H9 (cell line): Measurements from ENCODE around the gene ADORA1. TPM values are rescaled to one million over a fixed set of nuclear protein-coding genes. Genes with fewer than 3 reads are reported as not detected.

Experiments used
- DNase-seq: peaks from one replicate; pipeline ENCODE4 v3.0.0-alpha.2; 2017
- H2AFZ ChIP-seq: one replicate; pipeline ENCODE4 v1.6.1; 2013; ENCODE audit warnings: mild to moderate bottlenecking, low read length, control low read depth, moderate library complexity
- H2AK5ac ChIP-seq: 2 replicates; pipeline ENCODE4 v1.6.1; 2013; ENCODE audit warnings: low read length, control low read depth, mixed read lengths; ENCODE audit not compliant: insufficient read length
- H2BK120ac ChIP-seq: one replicate; pipeline ENCODE4 v1.6.1; 2013; ENCODE audit warnings: low read depth, mild to moderate bottlenecking, low read length, control low read depth, inconsistent platforms; ENCODE audit not compliant: poor library complexity, severe bottlenecking
- H2BK12ac ChIP-seq: 2 replicates; pipeline ENCODE4 v1.6.1; 2013; ENCODE audit warnings: low read length, control low read depth, mixed read lengths, low read depth; ENCODE audit not compliant: insufficient read length
- H2BK15ac ChIP-seq: 2 replicates; pipeline ENCODE4 v1.6.1; 2013; ENCODE audit warnings: low read depth, low read length, control low read depth
- H2BK20ac ChIP-seq: one replicate; pipeline ENCODE4 v1.6.1; 2013; ENCODE audit warnings: low read depth, mild to moderate bottlenecking, low read length, control low read depth, inconsistent platforms; ENCODE audit not compliant: poor library complexity, severe bottlenecking
- H2BK5ac ChIP-seq: 2 replicates; pipeline ENCODE4 v1.6.1; 2013; ENCODE audit warnings: low read length, control low read depth, mixed read lengths; ENCODE audit not compliant: insufficient read length
- H3K14ac ChIP-seq: 2 replicates; pipeline ENCODE4 v1.6.1; 2013; ENCODE audit warnings: low read length, control low read depth; ENCODE audit not compliant: insufficient read depth
- H3K18ac ChIP-seq: 2 replicates; pipeline ENCODE4 v1.6.1; 2013; ENCODE audit warnings: low read depth, mild to moderate bottlenecking, mixed read lengths, low read length, control low read depth; ENCODE audit not compliant: insufficient read length
- H3K23ac ChIP-seq: 2 replicates; pipeline ENCODE4 v1.6.1; 2013; ENCODE audit warnings: low read length, control low read depth, mixed read lengths, low read depth; ENCODE audit not compliant: insufficient read length
- H3K23me2 ChIP-seq: 2 replicates; pipeline ENCODE4 v1.6.1; 2013; ENCODE audit warnings: low read depth, mild to moderate bottlenecking, mixed read lengths, low read length, control low read depth; ENCODE audit not compliant: insufficient read length, poor library complexity, severe bottlenecking
- H3K27ac ChIP-seq: 2 replicates; pipeline ENCODE4 v1.5.1; 2013; ENCODE audit warnings: low read length, control low read depth, mixed read lengths, low read depth; ENCODE audit not compliant: insufficient read length
- H3K27me3 ChIP-seq: 2 replicates; pipeline ENCODE4 v1.6.1; 2013; ENCODE audit warnings: low read length, control low read depth, inconsistent platforms; ENCODE audit not compliant: insufficient read depth
- H3K4ac ChIP-seq: 2 replicates; pipeline ENCODE4 v1.6.1; 2013; ENCODE audit warnings: low read depth, mild to moderate bottlenecking, control low read depth, inconsistent platforms, low read length, moderate library complexity
- H3K4me1 ChIP-seq: 2 replicates; pipeline ENCODE4 v1.6.1; 2013; ENCODE audit warnings: low read length, control low read depth, inconsistent platforms; ENCODE audit not compliant: insufficient read depth
- H3K4me2 ChIP-seq: 2 replicates; pipeline ENCODE4 v1.6.1; 2013; ENCODE audit warnings: low read length, control low read depth, mixed read lengths; ENCODE audit not compliant: insufficient read length, insufficient read depth
- H3K56ac ChIP-seq: 2 replicates; pipeline ENCODE4 v1.6.1; 2013; ENCODE audit warnings: low read depth, mild to moderate bottlenecking, mixed read lengths, low read length, control low read depth; ENCODE audit not compliant: insufficient read length
- H3K79me1 ChIP-seq: 2 replicates; pipeline ENCODE4 v1.6.1; 2013; ENCODE audit warnings: low read depth, mild to moderate bottlenecking, moderate library complexity, low read length, control low read depth, inconsistent platforms; ENCODE audit not compliant: insufficient read depth, poor library complexity, severe bottlenecking
- H3K79me2 ChIP-seq: 2 replicates; pipeline ENCODE4 v1.6.1; 2013; ENCODE audit warnings: low read length, control low read depth, inconsistent platforms; ENCODE audit not compliant: insufficient read depth
- H3K9ac ChIP-seq: 2 replicates; pipeline ENCODE4 v1.6.1; 2013; ENCODE audit warnings: low read length, control low read depth, mixed read lengths; ENCODE audit not compliant: insufficient read length; ENCODE audit errors: extremely low read depth
- H3K9me3 ChIP-seq: one replicate; pipeline ENCODE4 v1.6.1; 2013; ENCODE audit warnings: low read depth, low read length, inconsistent platforms; ENCODE audit not compliant: control insufficient read depth
- H3T11ph ChIP-seq: one replicate; pipeline ENCODE4 v1.6.1; 2013; ENCODE audit warnings: mild to moderate bottlenecking, low read length, control low read depth, inconsistent platforms
- H4K20me1 ChIP-seq: one replicate; pipeline ENCODE4 v1.6.1; 2013; ENCODE audit not compliant: control insufficient read depth, insufficient read length, insufficient read depth
- H4K5ac ChIP-seq: 2 replicates; pipeline ENCODE4 v1.6.1; 2013; ENCODE audit warnings: low read depth, mild to moderate bottlenecking, mixed read lengths, low read length, control low read depth; ENCODE audit not compliant: insufficient read length
- H4K8ac ChIP-seq: replicated peaks from 2 replicates; pipeline ENCODE4 v1.6.1; 2013; ENCODE audit warnings: low read length, control low read depth, mixed read lengths, low read depth; ENCODE audit not compliant: insufficient read length
- H4K91ac ChIP-seq: 2 replicates; pipeline ENCODE4 v1.6.1; 2013; ENCODE audit warnings: low read depth, mild to moderate bottlenecking, moderate library complexity, mixed read lengths, low read length, control low read depth; ENCODE audit not compliant: insufficient read length
- H3K27ac Mint-ChIP-seq, 3 experiments: 2 replicates in 2 of 3; 3 replicates in 1 of 3; pipeline ENCODE4 v1.8.0; 2020 to 2021; ENCODE audit warnings: mixed read lengths in 3 of 3, mild to moderate bottlenecking in 1 of 3, moderate library complexity in 1 of 3
- H3K27me3 Mint-ChIP-seq: 2 replicates; pipeline ENCODE4 v1.8.0; 2021; ENCODE audit warnings: low read depth, mild to moderate bottlenecking, moderate library complexity, mixed read lengths
- H3K36me3 Mint-ChIP-seq, 3 experiments: 2 replicates in 2 of 3; 3 replicates in 1 of 3; pipeline ENCODE4 v1.8.0; 2020 to 2021; ENCODE audit warnings: low read depth in 3 of 3, mixed read lengths in 3 of 3; ENCODE audit not compliant: insufficient read depth in 1 of 3
- H3K4me1 Mint-ChIP-seq, 2 experiments: 2 replicates each; pipeline ENCODE4 v1.8.0; 2020; ENCODE audit warnings: mixed read lengths in 2 of 2
- H3K4me3 Mint-ChIP-seq, 2 experiments: 2 replicates in 1 of 2; 3 replicates in 1 of 2; pipeline ENCODE4 v1.8.0; 2020 to 2021; ENCODE audit warnings: mild to moderate bottlenecking in 2 of 2, mixed read lengths in 2 of 2, moderate library complexity in 1 of 2
- H3K9me3 Mint-ChIP-seq, 2 experiments: 2 replicates in 1 of 2; 3 replicates in 1 of 2; pipeline ENCODE4 v1.8.0; 2020; ENCODE audit warnings: mild to moderate bottlenecking in 2 of 2, mixed read lengths in 2 of 2, moderate library complexity in 1 of 2
- WGBS: extraction: QIAGEN DNeasy Blood & Tissue Kit; methylation state at CpG from one replicate; pipeline ENCODE4 v1.1.7; 2013; ENCODE audit warnings: missing lambda C conversion rate, low lambda C conversion rate, mixed read lengths; ENCODE audit not compliant: insufficient read length; ENCODE audit errors: extremely low coverage; 5-methylcytosine and 5-hydroxymethylcytosine counted together
- total RNA-seq: library from RNA; stranded (reverse); gene quantifications from 2 replicates; pipeline ENCODE4 v1.2.1, GENCODE V29; 2021
- TF ChIP-seq, protein P1 (sequence below): fragments of 200-600 bp; sonication (generic); conservative IDR thresholded peaks from 3 replicates; pipeline ENCODE4 v1.8.0; 2021; ENCODE audit warnings: antibody characterized with exemption, mild to moderate bottlenecking

Gene ADORA1
- total RNA-seq, 1 experiment from 2014 or later = 1.3 TPM

DNA sequence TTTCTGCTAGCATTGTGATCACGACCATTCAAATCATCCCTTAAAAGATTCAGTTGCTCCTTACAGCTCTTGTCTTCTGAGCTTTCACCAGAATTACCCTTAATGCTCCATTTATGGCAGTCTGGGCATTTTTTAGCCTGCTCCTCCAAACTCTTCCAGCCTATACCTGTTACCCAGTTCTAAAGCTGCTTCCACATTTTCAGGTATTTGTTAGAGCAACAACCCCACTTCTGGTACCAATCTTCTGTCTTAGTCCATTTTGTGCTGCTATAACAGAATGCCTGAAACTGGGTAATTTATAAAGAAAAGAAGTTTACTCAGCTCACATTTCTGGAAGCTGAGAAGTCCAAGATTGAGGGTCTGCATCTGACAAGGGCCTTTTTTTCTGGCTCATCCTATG lies 30.9 kb downstream of the ADORA1 start:
- no peak overlapping the region for H3K27ac ChIP-seq
- H2BK12ac ChIP-seq = no peak overlapping the region
- H3K4ac ChIP-seq = no peak overlapping the region
- WGBS = no CpG with 5 or more reads among the region's 1 CpG
- no peak overlapping the region for H3K9ac ChIP-seq
- H2AK5ac ChIP-seq = no peak overlapping the region
- H3K18ac ChIP-seq = no peak overlapping the region
- no peak overlapping the region for H2AFZ ChIP-seq
- Mint-ChIP-seq H3K27me3 (peaks cover 11% of the 10 kb centered on the region), H3K4me1 (peaks cover 22 to 35% of the 10 kb centered on the region in 2 experiments), H3K36me3 (peaks cover 0 to 6% (median 3%) of the 10 kb centered on the region in 3 experiments; a peak in 3 of 7 replicates), H3K27ac (no peak overlapping the region), H3K9me3 (peaks cover 0 to 9% of the 10 kb centered on the region in 2 experiments; a peak in 3 of 5 replicates), H3K4me3 (no peak overlapping the region)
- H3K27me3 ChIP-seq = no peaks in the 10 kb centered on the region
- H3K23me2 ChIP-seq = no peaks in the 10 kb centered on the region
- H3K9me3 ChIP-seq = no peaks in the 10 kb centered on the region
- no peak overlapping the region for H2BK120ac ChIP-seq
- no peak overlapping the region for H2BK5ac ChIP-seq
- H4K20me1 ChIP-seq = no peaks in the 10 kb centered on the region
- no peak overlapping the region for H4K91ac ChIP-seq
- H3K79me1 ChIP-seq = no peaks in the 10 kb centered on the region
- no peak overlapping the region for H2BK15ac ChIP-seq
- DNase-seq = no peak
- H4K5ac ChIP-seq = no peak overlapping the region
- H3K23ac ChIP-seq = no peak overlapping the region
- H3K79me2 ChIP-seq = no peaks in the 10 kb centered on the region
- H4K8ac ChIP-seq = no peak overlapping the region
- H3K56ac ChIP-seq = no peak overlapping the region
- no peak overlapping the region for H3K14ac ChIP-seq
- no peak overlapping the region for H2BK20ac ChIP-seq
- TF ChIP-seq, protein P1, sequence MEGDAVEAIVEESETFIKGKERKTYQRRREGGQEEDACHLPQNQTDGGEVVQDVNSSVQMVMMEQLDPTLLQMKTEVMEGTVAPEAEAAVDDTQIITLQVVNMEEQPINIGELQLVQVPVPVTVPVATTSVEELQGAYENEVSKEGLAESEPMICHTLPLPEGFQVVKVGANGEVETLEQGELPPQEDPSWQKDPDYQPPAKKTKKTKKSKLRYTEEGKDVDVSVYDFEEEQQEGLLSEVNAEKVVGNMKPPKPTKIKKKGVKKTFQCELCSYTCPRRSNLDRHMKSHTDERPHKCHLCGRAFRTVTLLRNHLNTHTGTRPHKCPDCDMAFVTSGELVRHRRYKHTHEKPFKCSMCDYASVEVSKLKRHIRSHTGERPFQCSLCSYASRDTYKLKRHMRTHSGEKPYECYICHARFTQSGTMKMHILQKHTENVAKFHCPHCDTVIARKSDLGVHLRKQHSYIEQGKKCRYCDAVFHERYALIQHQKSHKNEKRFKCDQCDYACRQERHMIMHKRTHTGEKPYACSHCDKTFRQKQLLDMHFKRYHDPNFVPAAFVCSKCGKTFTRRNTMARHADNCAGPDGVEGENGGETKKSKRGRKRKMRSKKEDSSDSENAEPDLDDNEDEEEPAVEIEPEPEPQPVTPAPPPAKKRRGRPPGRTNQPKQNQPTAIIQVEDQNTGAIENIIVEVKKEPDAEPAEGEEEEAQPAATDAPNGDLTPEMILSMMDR = no peak
- no peak overlapping the region for H3K4me2 ChIP-seq
- no peak overlapping the region for H3T11ph ChIP-seq
- peaks cover 9% of the 10 kb centered on the region for H3K4me1 ChIP-seq
